Neural progenitor cell (in vitro differentiated cells): ENCODE results near the gene TNFRSF25.

Experiments used
- EZH2 ChIP-seq: fragments of 200-600 bp; sonication (generic); IDR thresholded peaks from 2 replicates; pipeline ENCODE4 v1.6.1; 2017; ENCODE audit warnings: antibody characterized with exemption, mild to moderate bottlenecking, moderate library complexity
- EZH2phosphoT487 ChIP-seq: fragments of 200-600 bp; sonication (generic); IDR thresholded peaks from 2 replicates; pipeline ENCODE4 v1.6.1; 2017; ENCODE audit warnings: antibody characterized with exemption
- TF ChIP-seq, protein P1 (sequence below): fragments of 200-600 bp; sonication (generic); IDR thresholded peaks from 2 replicates; pipeline ENCODE4 v1.5.1; 2017; ENCODE audit warnings: antibody characterized with exemption, mild to moderate bottlenecking

- TF ChIP-seq, protein P1, sequence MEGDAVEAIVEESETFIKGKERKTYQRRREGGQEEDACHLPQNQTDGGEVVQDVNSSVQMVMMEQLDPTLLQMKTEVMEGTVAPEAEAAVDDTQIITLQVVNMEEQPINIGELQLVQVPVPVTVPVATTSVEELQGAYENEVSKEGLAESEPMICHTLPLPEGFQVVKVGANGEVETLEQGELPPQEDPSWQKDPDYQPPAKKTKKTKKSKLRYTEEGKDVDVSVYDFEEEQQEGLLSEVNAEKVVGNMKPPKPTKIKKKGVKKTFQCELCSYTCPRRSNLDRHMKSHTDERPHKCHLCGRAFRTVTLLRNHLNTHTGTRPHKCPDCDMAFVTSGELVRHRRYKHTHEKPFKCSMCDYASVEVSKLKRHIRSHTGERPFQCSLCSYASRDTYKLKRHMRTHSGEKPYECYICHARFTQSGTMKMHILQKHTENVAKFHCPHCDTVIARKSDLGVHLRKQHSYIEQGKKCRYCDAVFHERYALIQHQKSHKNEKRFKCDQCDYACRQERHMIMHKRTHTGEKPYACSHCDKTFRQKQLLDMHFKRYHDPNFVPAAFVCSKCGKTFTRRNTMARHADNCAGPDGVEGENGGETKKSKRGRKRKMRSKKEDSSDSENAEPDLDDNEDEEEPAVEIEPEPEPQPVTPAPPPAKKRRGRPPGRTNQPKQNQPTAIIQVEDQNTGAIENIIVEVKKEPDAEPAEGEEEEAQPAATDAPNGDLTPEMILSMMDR, result no peak
- TF ChIP-seq EZH2phosphoT487, result no peak
- no peak for TF ChIP-seq EZH2
Observed at GRCh38 chr1:6487804-6488484, 22.0 kb upstream of the TNFRSF25 start.
